AG04449 (cell line): ENCODE data around the gene DIP2A.
"Not testable (repeated sequence)": the region's sequence is repeated elsewhere in the genome, so short reads cannot be mapped to it uniquely, and the experiment has no call there.

ENCODE experiments used
- CTCF ChIA-PET: fragments of 350-600 bp; formaldehyde crosslinking; extraction: SDS; loops from one replicate; lab custom pipeline; 2021; ENCODE audit warnings: antibody characterized with exemption; lab: Yijun Ruan, JAX
- POLR2A ChIA-PET: fragments of 400-600, 350-600 bp; formaldehyde crosslinking; extraction: SDS; loops from one replicate; lab custom pipeline; 2020; ENCODE audit warnings: antibody characterized with exemption, inconsistent platforms; lab: Yijun Ruan, JAX
- DNase-seq: peaks from one replicate; pipeline ENCODE4 v3.0.0-alpha.2; 2010; ENCODE audit warnings: low read depth, low spot score
- H3K4me3 ChIP-seq: 2 replicates; pipeline ENCODE4 v1.5.1; 2011; ENCODE audit warnings: low read depth, mild to moderate bottlenecking, control low read depth, low read length
- TF ChIP-seq, protein P1 (sequence below): IDR thresholded peaks from one replicate; pipeline ENCODE4 v1.5.1; 2011; ENCODE audit warnings: mild to moderate bottlenecking, moderate library complexity, low read length, control low read depth, inconsistent platforms; ENCODE audit not compliant: insufficient read depth; ENCODE audit errors: missing control alignments

Gene DIP2A

DNA sequence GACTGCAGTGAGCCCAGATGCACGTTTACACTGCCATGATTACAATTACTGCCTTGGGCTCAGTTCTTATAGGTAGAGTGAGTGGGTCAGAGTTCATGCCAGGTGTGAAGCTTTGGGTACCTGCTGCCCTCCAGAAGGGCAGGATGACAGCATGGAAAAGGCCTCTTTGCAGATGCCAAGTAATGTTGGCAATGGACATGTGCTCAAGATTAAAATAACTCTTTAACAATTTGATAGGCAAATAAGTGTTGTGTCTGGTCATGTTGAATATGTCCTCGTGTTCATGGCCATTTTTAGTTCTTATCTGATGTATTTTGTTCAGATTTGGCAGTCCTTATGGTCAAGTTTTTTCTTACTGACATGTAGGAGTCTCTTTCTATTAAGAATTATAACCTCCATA lies 111.4 kb downstream of the DIP2A start:
- POLR2A ChIA-PET, result no interaction called here
- H3K4me3 ChIP-seq, result no peak overlapping the region
- no peak for DNase-seq
- TF ChIP-seq, protein P1, sequence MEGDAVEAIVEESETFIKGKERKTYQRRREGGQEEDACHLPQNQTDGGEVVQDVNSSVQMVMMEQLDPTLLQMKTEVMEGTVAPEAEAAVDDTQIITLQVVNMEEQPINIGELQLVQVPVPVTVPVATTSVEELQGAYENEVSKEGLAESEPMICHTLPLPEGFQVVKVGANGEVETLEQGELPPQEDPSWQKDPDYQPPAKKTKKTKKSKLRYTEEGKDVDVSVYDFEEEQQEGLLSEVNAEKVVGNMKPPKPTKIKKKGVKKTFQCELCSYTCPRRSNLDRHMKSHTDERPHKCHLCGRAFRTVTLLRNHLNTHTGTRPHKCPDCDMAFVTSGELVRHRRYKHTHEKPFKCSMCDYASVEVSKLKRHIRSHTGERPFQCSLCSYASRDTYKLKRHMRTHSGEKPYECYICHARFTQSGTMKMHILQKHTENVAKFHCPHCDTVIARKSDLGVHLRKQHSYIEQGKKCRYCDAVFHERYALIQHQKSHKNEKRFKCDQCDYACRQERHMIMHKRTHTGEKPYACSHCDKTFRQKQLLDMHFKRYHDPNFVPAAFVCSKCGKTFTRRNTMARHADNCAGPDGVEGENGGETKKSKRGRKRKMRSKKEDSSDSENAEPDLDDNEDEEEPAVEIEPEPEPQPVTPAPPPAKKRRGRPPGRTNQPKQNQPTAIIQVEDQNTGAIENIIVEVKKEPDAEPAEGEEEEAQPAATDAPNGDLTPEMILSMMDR, result no peak
- CTCF ChIA-PET, result no interaction called here

DNA sequence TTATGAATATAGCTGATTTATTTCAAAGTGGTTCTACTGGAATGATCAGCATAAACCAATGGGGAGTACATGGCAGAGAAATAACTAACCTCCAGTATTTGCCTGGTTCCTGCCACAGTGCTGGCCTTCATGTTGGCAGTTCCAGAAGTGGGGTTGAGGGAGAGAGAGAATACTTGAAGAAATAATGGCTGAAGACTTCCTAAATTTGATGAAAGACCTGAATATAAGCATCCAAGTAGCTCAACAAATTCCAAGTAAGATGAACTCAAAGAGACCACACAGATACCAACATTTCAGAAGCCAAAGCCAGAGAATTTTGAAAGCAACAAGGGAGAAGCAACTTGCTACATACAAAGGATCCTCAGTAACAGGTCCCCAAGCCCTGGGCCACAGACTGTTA lies 111.9 kb downstream of the DIP2A start:
- POLR2A ChIA-PET, result no interaction called here
- CTCF ChIA-PET, result interaction anchor here (1.5 kb wide), 1 partner anchor 62 kb away, joined by 4 read pairs; no protein-coding TSS in a partner anchor
- H3K4me3 ChIP-seq, result no peak overlapping the region
- TF ChIP-seq, protein P1, result no peak
- DNase-seq, result no peak

DNA sequence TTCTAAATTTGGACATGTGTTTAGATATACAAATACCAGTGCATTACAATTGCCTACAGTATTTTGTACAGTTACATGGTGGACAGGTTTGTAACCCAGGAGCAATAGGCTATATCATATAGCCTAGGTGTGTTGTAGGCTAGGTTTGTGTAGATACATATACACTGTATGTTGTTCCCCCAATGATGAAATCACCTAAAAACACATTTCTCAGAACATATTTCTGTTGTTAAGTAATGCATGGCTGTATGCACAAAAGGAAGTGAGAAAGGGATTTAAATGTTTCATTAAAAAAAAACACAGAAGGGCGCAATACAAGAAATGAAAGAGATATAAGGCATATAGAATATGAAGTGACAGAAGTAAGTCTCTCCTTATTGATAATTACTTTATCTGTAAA lies 114.2 kb downstream of the DIP2A start:
- TF ChIP-seq, protein P1, result no peak
- ChIA-PET POLR2A (no interaction called here), CTCF (no interaction called here)
- H3K4me3 ChIP-seq, result no peak overlapping the region
- DNase-seq, result no peak

DNA sequence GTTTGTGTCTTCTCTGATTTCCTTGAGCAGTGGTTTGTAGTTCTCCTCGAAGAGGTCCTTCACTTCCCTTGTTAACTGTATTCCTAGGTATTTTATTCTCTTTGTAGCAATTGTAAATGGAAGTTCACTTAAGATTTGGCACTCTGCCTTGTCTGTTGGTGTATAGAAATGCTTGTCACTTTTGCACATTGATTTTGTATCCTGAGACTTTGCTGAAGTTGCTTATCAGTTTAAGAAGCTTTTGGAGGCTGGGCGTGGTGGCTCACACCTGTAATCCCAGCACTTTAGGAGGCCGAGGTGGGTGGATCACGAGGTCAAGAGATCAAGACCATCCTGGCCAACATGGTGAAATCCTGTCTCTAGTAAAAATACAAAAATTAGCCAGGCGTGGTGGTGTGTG lies 119.1 kb downstream of the DIP2A start:
- CTCF ChIA-PET, DNase-seq, H3K4me3 ChIP-seq, POLR2A ChIA-PET: not testable (repeated sequence)

DNA sequence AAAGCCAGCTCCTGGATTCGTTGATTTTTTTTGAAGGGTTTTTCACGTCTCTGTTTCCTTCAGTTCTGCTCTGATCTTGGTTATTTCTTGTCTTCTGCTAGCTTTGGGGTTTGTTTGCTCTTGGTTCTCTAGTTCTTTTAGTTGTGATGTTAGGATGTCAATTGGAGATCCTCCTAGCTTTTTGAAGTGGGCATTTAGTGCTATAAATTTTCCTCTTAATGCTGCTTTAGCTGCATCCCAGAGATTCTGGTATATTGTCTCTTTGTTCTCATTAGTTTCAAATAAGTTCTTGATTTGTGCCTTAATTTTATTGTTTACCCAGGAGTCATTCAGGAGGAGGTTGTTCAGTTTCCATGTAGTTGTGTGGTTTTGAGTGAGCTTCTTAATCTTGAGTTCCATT lies 120.7 kb downstream of the DIP2A start:
- CTCF ChIA-PET, result interaction anchor here (1.7 kb wide), 1 partner anchor 15 kb away, joined by 4 read pairs; no protein-coding TSS in a partner anchor
- POLR2A ChIA-PET, DNase-seq, H3K4me3 ChIP-seq: not testable (repeated sequence)

DNA sequence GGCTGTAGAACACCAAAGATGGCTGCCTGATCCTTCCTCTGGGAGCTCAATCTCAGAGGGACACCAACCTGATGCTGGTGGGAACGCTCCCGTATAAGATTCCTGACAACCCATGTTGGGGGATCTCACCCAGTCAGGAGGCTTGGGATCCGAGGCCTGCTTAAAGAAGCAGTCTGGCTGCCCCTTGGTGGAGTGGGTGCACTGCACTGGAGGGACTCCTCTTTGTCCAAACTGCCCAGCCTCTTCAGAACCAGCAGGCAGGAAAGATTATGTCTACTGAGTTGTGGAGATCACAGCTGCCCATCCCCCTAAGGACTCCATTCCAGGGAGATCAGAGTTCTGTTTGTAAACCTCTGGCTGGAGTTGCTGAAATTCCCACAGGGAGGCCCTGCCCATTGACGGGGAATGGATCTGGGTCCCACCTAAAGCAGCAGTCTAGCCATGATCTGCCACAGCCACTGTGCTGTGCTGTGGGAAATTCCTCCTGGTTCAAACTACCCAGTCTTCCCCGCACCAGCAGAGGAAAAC lies 123.2 kb downstream of the DIP2A start:
- no peak overlapping the region for H3K4me3 ChIP-seq
- ChIA-PET POLR2A (no interaction called here), CTCF (no interaction called here)
- TF ChIP-seq, protein P1, result no peak
- no peak for DNase-seq

DNA sequence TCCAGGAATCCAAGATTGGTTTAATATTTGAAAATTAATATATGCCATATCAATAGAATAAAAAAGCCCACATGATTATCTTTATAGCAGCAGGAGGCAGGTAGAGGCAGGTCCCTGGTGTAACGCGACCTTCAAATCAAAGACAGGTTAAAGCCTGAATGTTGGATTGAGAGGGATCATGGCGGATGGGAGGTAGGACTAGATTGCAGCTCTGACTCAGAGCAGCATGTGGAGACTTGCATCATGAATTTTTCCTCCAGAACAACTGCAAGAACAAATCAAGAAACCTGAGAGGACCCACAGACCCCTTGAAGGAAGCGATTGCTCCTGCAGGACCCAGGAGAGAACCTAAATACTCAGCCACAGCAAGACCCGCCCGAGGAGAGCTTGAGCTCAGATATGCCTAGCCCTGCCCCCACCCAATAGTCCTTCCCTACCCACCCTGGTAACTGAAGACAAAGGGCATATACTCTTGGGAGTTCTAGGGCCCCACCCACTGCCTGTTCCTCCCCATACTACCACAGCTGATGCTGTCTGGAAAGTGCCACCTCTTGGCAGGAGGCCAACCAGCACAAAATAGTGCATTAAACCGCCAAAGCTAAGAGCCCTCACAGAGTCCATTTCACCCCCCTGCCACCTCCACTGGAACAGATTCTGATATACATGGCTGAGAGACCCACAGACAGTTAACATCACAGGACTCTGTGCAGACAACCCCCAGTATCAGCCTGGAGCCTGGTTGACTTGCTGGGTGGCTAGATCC lies 126.7 kb downstream of the DIP2A start:
- TF ChIP-seq, protein P1, result no peak
- ChIA-PET CTCF (no interaction called here), POLR2A (interaction anchor here (0.6 kb wide), 1 partner anchor 66 kb away, joined by 3 read pairs; no protein-coding TSS in a partner anchor)
- DNase-seq, result no peak
- no peak overlapping the region for H3K4me3 ChIP-seq
